Activated naive CD4-positive, alpha-beta T cell treated with anti-CD3 and anti-CD28 coated beads, Interleukin-2, amount 50 U/mL, for 72 hours (primary cell): ENCODE results near the gene VSIG10. TPM values are rescaled to one million over a fixed set of nuclear protein-coding genes. Genes with fewer than 3 reads are reported as not detected.
"Not testable (repeated sequence)": the region's sequence is repeated elsewhere in the genome, so short reads cannot be mapped to it uniquely, and the experiment has no call there.

Experiments
- ATAC-seq, 2 donors: fragments of 150-1000 bp; cut with Tn5 transposase; 2 replicates each; pipeline ENCODE4 v1.10.0; 2021; ENCODE audit warnings: mild to moderate bottlenecking in 2 of 2, moderate library complexity in 2 of 2
- DNase-seq, 2 donors: peaks; one replicate each; pipeline ENCODE4 v3.0.0; 2021 to 2022; ENCODE audit warnings: low spot score in 2 of 2
- H3K27ac Mint-ChIP-seq, 2 donors: one replicate each; pipeline ENCODE4 v1.8.0; 2022; ENCODE audit warnings: mild to moderate bottlenecking in 2 of 2, mixed read lengths in 2 of 2
- H3K36me3 Mint-ChIP-seq, 2 donors: one replicate each; pipeline ENCODE4 v1.8.0; 2022; ENCODE audit warnings: mixed read lengths in 2 of 2
- H3K9me3 Mint-ChIP-seq, 2 donors: one replicate each; pipeline ENCODE4 v1.8.0; 2022; ENCODE audit warnings: mixed read lengths in 2 of 2
- total RNA-seq, 2 donors: library from RNA; stranded (reverse); gene quantifications; one replicate each; pipeline ENCODE4 v1.2.3, GENCODE V29; 2022

Gene VSIG10
- total RNA-seq, 2 donors from 2014 or later = 2.6 to 6.3 TPM

DNA sequence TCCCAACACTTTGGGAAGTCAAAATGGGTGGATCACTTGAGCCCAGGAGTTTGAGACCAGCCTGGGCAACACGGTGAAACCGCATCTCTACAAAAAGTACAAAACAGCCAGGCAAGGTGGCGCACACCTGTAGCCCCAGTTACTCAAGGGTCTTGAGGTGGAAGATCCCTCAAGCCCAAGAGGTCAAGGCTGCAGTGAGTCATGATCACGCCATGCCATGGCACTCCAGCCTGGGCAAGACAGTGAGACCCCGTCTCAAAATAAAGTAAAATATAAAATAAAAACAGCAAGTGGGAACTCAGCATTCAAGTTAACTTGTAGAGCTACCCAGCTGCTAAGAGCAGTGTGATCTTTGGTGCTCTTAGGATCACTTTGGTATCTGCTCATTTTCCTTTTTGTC lies 74.6 kb downstream of the VSIG10 start:
- DNase-seq (no peak), ATAC-seq (peak in 1 of 2 donors; percentile 16)
- Mint-ChIP-seq H3K36me3 (peaks cover 40 to 66% of the 10 kb centered on the region in 2 donors), H3K27ac (peak overlapping the region in 1 of 2 donors; percentile 58), H3K9me3 (no peaks in the 10 kb centered on the region)

DNA sequence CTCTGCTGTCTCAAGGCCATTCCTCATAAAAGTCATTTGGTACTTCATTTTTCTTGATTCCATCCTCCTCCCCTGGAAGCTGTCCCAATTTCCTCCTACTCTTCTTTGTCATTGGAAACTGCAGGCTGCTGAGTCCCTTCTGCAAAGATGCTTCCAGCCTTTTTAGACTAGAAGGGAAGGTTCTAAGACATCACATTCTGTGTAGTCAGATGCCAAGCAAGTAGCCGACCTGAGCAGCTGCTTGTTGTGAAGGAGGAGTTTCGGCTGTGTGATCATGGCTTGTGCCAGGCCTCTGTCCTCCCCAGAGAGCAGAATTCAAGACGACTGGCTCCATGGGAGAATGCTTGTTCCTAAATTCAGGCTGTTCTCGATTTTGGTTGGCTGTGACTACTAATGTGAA lies 78.6 kb downstream of the VSIG10 start:
- ATAC-seq = no peak
- H3K36me3 Mint-ChIP-seq = peaks cover 41 to 70% of the 10 kb centered on the region in 2 donors
- peak overlapping the region in 1 of 2 donors; percentile 48 for H3K27ac Mint-ChIP-seq
- H3K9me3 Mint-ChIP-seq = no peaks in the 10 kb centered on the region
- no peak for DNase-seq

DNA sequence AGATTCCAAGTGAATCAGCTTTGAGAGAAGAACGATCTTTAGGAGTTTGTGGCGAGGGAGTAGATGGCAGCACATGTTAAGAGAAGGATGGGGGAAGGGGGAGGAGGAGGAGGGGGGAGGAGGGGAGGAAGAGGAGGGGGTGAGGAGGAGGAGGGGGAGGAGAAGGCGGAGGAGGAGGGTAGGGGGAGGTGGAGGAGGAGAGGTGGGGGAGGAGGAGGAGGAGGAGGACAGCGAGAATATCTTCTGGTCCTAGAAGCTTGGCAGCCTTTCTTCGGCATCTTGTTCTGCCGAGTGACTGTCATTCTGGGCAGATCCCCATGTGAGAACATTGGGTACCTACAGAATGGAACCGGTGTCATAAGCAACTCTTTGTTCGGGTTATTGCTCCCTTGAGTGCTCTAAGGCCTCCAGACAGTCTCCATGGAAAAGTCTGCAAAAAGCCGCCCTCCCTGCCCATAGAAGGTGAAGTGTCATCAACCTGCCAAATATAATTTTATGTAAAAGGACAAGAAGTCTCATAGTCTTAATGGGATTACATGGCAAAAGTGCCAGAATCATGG lies 80.4 kb downstream of the VSIG10 start:
- H3K9me3 Mint-ChIP-seq = no peaks in the 10 kb centered on the region
- no peak for ATAC-seq
- DNase-seq = no peak
- no peak overlapping the region for H3K27ac Mint-ChIP-seq
- peaks cover 37 to 67% of the 10 kb centered on the region in 2 donors for H3K36me3 Mint-ChIP-seq

DNA sequence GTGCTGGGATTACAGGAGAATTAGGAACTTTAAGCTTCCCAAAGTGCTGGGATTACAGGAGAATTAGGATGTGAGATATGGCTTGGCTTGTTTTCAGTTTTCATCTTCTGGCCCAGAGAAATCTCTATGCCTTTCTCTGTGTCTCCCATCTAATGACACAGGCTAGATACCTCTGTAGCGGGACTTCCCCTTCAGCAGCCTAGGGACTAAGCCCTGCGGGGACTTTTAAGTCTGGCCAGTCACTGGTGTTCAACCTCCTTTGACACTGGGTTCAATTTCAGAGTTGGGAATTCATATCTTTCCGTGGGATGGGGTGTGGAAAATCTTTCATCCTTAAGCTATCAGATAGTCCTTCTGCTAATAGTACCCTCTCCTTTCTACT lies 81.1 kb downstream of the VSIG10 start:
- H3K36me3 Mint-ChIP-seq = peaks cover 41 to 69% of the 10 kb centered on the region in 2 donors
- peak overlapping the region in 1 of 2 donors; percentile 88 for H3K27ac Mint-ChIP-seq
- no peak for ATAC-seq
- no peak for DNase-seq
- H3K9me3 Mint-ChIP-seq = no peaks in the 10 kb centered on the region

DNA sequence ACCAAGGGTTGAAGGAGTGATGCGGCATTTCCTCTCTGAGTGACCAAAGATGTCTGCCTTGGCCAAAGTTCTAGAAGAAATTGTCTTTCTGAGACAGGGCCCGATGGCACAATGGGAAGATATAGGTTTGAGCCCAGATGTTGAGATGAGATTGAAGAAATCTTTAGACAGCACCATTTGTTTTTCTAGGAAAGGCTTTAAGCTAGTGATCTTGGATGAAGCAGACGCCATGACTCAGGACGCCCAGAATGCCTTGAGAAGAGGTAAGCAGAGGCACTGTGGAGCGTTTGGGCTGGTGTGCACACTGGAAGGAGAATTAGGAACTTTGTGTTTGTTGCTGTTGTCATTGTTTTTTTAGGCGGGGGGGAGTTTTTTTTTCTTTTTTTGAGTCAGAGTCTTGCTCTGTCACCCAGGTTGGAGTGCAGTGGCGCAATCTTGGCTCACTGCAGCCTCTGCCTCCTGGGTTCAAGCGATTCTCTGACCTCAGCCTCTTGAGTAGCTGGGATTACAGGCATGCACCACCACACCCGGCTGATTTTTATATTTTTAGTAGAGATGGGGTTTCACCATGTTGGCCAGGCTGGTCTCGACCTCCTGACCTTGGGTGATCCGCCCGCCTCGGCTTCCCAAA lies 81.6 kb downstream of the VSIG10 start:
- Mint-ChIP-seq H3K36me3 (peaks cover 46 to 68% of the 10 kb centered on the region in 2 donors), H3K27ac (peak overlapping the region; percentile 69 to 88)
- H3K9me3 Mint-ChIP-seq, DNase-seq, ATAC-seq: not testable (repeated sequence)

DNA sequence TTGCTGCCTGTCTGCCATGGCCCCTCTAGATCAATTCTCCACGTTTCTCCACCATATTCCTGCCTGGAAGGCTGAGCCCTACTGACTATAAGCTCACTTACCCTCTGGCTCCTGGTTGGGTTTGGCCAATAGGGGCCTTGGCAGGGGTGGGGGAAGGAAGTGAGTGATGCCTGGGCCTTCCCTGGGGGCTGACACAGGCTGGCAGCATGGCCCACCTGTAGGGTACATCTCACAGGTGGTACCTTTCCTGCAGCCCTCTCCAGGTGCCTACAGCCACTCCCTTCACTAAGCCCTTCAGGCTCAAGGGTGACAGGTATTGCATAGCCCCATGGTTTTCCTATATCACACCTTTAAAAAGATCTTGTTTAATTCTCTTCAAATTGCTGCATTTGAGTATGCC lies 83.8 kb downstream of the VSIG10 start:
- peaks cover 33 to 53% of the 10 kb centered on the region in 2 donors for H3K36me3 Mint-ChIP-seq
- peak overlapping the region in 1 of 2 donors; percentile 55 for H3K27ac Mint-ChIP-seq
- no peaks in the 10 kb centered on the region for H3K9me3 Mint-ChIP-seq
- DNase-seq (no peak), ATAC-seq (no peak)

DNA sequence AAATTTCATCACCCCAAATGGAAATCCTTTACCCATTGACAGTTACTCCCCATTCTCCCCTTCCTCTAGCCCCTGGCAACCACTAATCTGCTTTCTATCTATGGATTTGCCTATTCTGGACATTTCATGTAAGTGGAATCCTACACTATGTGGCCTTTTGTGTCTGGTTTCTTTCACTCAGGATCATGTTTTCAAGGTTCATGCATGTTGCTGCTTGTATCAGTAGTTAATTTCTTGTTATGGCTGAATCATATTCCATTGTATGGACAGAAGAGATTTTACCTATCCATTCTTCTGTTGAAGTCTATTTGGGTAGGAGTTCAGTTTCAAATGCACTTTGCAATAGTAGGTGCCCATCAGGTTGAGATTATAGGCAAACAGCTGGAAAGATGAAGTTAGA lies 85.9 kb downstream of the VSIG10 start:
- Mint-ChIP-seq H3K36me3 (peaks cover 28 to 47% of the 10 kb centered on the region in 2 donors), H3K9me3 (peaks cover 0 to 4% of the 10 kb centered on the region in 2 donors), H3K27ac (peak overlapping the region; percentile 37 to 93)
- ATAC-seq = no peak
- no peak for DNase-seq

DNA sequence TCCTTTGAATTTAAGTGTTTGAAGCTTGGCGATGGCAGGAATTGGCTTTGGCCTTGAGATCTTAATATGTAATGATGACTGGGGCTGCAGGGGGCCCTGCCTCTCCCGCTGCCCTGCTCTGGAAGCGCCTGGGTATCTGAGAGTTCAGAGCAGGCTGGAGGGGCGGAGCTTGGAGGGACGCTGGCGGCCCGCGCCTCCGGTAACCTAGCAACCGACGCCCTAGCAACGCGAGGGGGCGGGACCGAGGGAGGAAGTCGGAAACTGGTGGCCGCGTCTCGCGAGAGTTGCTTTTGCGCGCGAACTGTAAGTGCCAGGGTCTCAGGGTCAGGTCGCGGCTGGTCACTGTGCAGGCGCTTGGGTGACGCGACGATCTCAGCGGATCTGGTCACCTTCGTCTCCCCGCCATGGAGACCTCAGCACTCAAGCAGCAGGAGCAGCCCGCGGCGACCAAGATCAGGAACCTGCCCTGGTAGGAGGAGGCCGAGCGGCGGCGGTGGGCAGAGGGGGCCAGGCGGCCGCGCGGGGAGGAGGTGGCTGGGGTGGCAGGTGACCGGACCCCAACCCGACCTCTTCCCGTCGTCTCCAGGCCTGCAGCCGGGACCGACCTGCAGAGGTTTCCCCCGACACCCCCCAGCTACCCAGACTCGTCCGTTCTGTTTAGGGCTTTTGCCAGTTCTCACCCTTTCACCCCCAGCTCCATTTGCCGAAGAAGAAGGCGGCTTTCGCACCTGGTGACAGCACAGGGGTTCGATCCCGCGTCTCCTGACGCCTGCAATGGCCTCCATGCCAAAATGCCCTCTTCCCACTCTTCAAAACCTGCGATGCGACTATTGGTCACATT lies 87.2 kb downstream of the VSIG10 start, which contains the start of gene RFC5:
RFC5 (plus strand) TSS at position 280 of the 841 bp plus-strand sequence; CDS start at position 405, 125 bp downstream.
- ATAC-seq (peak; percentile 96 to 99), DNase-seq (peak; percentile 97 to 98)
- Mint-ChIP-seq H3K36me3 (peaks cover 20 to 39% of the 10 kb centered on the region in 2 donors), H3K27ac (peak within 1 kb of the TSS; percentile 93 to 98), H3K9me3 (peaks cover 0 to 4% of the 10 kb centered on the region in 2 donors)

DNA sequence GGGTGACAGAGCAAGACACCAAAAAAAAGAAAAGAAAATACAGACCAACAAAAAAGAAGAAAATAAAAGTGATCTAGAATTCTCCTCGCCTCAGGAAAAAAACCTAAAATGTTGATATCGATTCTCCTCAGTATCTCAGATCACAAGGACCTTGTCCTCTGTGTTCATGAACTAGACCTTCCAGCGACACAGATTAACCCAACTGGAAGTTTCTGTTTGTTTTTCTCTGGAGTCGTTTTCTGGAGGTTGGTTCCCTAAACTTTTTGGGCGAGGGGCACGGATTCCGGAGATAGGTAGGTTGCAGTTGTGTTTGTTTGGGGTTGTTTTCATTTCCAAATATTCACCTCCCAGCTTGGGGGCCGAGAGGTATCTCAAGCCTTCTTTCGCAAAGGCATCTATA lies 87.9 kb downstream of the VSIG10 start:
- H3K27ac Mint-ChIP-seq = peak overlapping the region in 1 of 2 donors; percentile 93
- DNase-seq (no peak), ATAC-seq (no peak)
- peaks cover 19 to 32% of the 10 kb centered on the region in 2 donors for H3K36me3 Mint-ChIP-seq
- peaks cover 0 to 4% of the 10 kb centered on the region in 2 donors for H3K9me3 Mint-ChIP-seq

DNA sequence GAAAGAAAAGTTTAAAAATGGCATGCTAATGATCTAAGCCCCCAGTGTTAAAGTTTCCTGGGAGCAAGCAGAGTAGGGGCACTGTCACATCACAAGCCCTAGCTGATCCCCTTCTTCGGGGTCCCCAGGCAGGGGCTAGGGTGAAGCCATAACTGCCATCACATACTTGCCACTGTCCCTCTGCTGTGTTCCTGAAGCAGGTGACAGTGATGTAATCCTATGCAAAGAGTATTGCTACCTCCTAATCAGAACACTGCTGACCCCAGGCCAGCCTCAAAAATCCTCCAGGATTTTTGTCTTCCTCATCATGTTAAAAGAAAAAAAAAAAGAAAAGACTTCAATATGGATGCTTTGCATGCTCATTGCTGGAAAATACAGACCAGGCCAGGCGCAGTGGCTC lies 88.5 kb downstream of the VSIG10 start:
- peaks cover 0 to 4% of the 10 kb centered on the region in 2 donors for H3K9me3 Mint-ChIP-seq

More for the DNA sequence above, 88.5 kb downstream of the VSIG10 start:
- ATAC-seq = no peak
- DNase-seq = no peak
- Mint-ChIP-seq H3K36me3 (peaks cover 13 to 25% of the 10 kb centered on the region in 2 donors), H3K27ac (no peak overlapping the region)

Other genes with a start within 250 kb of the VSIG10 start
- gene KSR2, start 135.0 kb downstream of the VSIG10 start, total RNA-seq = under 1 TPM; 0.02 to 0.04 TPM
- 10 to 100 TPM; 69.6 to 88.0 TPM for gene RFC5, start 87.3 kb downstream of the VSIG10 start, total RNA-seq
- 10 to 100 TPM; 39.7 to 61.6 TPM for gene WSB2, start 42.8 kb downstream of the VSIG10 start, total RNA-seq
- gene PEBP1, start 32.1 kb upstream of the VSIG10 start, total RNA-seq = 100 to 1,000 TPM in 1 of 2 donors, 10 to 100 TPM in 1; 89.2 to 140 TPM